Neural crest cell (in vitro differentiated cells): ENCODE results near the gene DHRS1. TPM values are rescaled to one million over a fixed set of nuclear protein-coding genes. Genes with fewer than 3 reads are reported as not detected.

Source experiments
- DNase-seq: peaks from one replicate; pipeline ENCODE4 v3.0.0; 2021; ENCODE audit warnings: low read depth, mixed read lengths, low spot score
- H3K27ac Mint-ChIP-seq: one replicate; pipeline ENCODE4 v1.8.0; 2021; ENCODE audit warnings: mild to moderate bottlenecking, mixed read lengths; ENCODE audit not compliant: unreplicated experiment
- H3K27me3 Mint-ChIP-seq: 2 replicates; pipeline ENCODE4 v1.8.0; 2021; ENCODE audit warnings: low read depth, mild to moderate bottlenecking, mixed read lengths
- H3K36me3 Mint-ChIP-seq: 2 replicates; pipeline ENCODE4 v1.8.0; 2021; ENCODE audit warnings: low read depth, mild to moderate bottlenecking, mixed read lengths
- H3K4me1 Mint-ChIP-seq: 2 replicates; pipeline ENCODE4 v1.8.0; 2021; ENCODE audit warnings: mixed read lengths
- H3K4me3 Mint-ChIP-seq: one replicate; pipeline ENCODE4 v1.8.0; 2021; ENCODE audit warnings: mild to moderate bottlenecking, mixed read lengths
- H3K9me3 Mint-ChIP-seq: 2 replicates; pipeline ENCODE4 v1.8.0; 2021; ENCODE audit warnings: mixed read lengths
- total RNA-seq: library from RNA; stranded (reverse); gene quantifications from 2 replicates; pipeline ENCODE4 v1.2.1, GENCODE V29; 2021
- TF ChIP-seq, protein P1 (sequence below): fragments of 200-600 bp; sonication (generic); conservative IDR thresholded peaks from 2 replicates; pipeline ENCODE4 v1.5.0; 2021; ENCODE audit warnings: antibody characterized with exemption, mild to moderate bottlenecking

The DHRS1 gene
- total RNA-seq, 1 donor from 2014 or later, result 17.2 TPM

DNA sequence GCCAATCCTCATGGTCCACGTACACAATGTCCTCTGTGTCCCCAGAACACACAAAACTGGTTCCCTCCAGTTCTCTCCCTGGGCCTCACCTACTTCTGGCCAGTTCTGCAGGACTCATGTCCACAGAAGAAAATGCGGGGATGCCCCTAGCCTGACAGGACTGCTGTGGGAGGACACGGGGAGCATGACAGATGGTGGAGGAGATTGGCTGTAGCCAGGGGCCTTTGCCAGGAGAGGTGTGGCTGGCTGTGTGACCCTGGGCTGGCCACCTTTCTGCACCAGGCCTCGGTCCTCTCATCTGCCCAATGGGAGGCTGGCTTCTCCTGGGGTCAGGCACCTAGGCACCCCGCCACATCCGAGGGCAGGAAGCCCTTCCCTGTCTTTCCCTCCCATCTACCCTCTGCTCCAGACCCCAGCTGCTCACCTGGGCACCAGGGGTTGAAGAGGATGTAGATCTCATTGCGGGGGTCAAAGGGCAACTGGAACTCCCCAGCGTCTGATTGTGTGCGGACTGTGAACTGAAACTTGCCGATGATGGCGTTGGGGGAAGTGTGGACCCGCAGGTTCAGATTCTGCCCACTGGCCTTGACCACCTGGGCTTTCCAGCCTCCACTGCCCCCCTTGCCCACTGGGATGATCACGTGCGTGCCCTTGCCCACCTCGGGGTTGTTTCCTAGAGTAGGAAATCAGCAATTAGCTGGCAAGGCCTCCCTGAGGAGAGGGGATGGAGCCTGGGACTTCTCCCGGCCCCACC is 39.4 kb downstream of the DHRS1 start:
- TF ChIP-seq, protein P1, sequence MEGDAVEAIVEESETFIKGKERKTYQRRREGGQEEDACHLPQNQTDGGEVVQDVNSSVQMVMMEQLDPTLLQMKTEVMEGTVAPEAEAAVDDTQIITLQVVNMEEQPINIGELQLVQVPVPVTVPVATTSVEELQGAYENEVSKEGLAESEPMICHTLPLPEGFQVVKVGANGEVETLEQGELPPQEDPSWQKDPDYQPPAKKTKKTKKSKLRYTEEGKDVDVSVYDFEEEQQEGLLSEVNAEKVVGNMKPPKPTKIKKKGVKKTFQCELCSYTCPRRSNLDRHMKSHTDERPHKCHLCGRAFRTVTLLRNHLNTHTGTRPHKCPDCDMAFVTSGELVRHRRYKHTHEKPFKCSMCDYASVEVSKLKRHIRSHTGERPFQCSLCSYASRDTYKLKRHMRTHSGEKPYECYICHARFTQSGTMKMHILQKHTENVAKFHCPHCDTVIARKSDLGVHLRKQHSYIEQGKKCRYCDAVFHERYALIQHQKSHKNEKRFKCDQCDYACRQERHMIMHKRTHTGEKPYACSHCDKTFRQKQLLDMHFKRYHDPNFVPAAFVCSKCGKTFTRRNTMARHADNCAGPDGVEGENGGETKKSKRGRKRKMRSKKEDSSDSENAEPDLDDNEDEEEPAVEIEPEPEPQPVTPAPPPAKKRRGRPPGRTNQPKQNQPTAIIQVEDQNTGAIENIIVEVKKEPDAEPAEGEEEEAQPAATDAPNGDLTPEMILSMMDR, result no peak
- no peaks in the 10 kb centered on the region for H3K9me3 Mint-ChIP-seq
- DNase-seq, result no peak
- no peaks in the 10 kb centered on the region for H3K36me3 Mint-ChIP-seq
- no peaks in the 10 kb centered on the region for H3K27me3 Mint-ChIP-seq
- H3K4me3 Mint-ChIP-seq, result no peak overlapping the region
- no peak overlapping the region for H3K27ac Mint-ChIP-seq
- H3K4me1 Mint-ChIP-seq, result no peaks in the 10 kb centered on the region

DNA sequence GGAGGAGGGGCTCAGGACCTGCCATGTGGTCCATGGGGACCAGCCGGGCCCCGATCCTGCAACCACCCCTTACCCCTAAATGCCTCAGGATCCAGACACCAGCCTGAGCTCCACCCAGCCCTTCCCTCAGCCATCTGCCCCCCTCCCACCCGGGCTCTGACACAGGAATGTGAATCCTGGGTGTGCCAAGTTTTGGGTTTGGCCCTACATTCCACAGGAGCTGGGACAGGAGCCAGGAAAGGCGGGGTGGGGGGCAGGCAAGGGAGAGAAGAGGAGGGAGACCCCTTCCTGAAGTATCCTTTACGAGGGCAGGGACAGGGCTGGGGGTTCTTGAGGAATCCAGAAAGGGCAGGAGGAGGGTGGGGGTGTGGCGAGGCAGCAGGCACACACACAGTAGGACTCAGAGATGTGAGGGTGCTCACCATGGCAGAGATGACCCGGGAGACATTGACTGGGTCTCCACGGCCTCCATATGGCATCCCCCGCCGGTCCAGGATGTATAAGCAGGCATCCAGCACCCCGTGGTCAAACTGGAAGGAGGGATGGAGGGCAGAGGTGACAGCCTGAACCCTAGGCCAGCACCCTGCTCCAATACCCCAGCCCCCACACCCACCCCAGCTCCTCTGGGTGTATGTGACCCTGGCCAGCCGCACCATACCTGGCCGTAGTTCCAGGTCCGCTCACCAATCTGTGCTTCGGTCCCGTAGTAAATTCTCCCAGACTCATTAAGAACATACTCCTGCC is 40.1 kb downstream of the DHRS1 start:
- Mint-ChIP-seq H3K36me3 (no peaks in the 10 kb centered on the region), H3K4me1 (no peaks in the 10 kb centered on the region), H3K9me3 (no peaks in the 10 kb centered on the region), H3K27ac (no peak overlapping the region), H3K27me3 (no peaks in the 10 kb centered on the region), H3K4me3 (no peak overlapping the region)
- TF ChIP-seq, protein P1, result no peak
- no peak for DNase-seq

DNA sequence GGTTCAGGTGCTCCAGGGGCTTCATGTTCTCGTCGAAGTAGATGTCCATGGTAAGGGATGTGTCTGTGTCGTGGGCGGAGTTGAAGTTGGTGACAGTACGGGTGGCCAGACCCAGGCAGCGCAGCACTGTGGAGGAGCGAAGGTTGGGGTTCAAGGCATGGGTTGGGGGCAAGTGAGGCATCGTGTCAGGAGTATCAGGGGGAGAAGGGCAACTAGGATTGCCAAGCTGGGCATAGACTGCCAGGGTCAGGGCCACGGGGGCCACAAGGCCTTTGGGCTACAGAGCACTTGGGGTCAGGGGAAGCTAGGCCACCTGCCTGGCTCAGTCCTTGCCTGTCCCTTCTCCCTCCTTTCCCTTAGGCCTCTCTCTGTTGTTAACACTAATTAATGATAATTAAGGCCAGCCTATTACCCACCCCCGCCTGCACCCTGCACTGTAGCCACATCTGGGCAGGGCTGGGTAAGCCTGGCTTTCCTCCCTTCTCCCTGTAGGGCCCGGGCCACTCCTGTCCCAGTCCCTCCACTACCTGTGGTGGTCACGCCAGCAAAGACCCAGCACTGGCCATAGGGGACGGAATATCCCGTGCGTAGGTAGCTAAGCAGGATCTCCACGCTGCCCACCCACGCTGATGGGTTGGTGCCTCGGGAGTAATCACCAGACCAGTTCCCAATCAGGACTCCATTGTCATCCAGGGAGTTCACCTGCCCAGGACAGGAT is 40.9 kb downstream of the DHRS1 start:
- TF ChIP-seq, protein P1, result no peak
- no peak for DNase-seq
- Mint-ChIP-seq H3K9me3 (no peaks in the 10 kb centered on the region), H3K27ac (no peak overlapping the region), H3K27me3 (no peaks in the 10 kb centered on the region), H3K36me3 (no peaks in the 10 kb centered on the region), H3K4me1 (no peaks in the 10 kb centered on the region), H3K4me3 (no peak overlapping the region)

DNA sequence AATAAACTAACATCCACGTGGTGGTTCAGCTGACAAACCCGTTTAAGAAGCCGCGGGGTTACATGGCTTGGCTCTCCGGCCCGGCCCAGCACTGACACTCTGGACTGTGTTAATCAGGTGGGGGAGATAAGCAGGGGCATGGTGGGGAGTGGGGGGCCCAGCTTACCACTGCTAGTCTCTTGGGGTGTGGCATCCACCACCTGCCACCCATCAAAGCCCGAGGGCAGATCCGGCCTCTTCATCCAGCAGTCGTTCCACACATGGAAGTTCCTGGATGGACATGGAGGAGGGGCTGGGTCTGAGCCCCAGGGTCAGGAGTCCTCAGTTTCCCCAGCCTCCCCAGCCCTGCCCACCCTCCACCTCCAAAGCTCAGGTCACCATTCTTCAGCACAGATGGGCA is 41.5 kb downstream of the DHRS1 start:
- H3K27me3 Mint-ChIP-seq, result no peaks in the 10 kb centered on the region
- H3K27ac Mint-ChIP-seq, result no peak overlapping the region
- no peaks in the 10 kb centered on the region for H3K36me3 Mint-ChIP-seq
- TF ChIP-seq, protein P1, result no peak
- DNase-seq, result no peak
- no peaks in the 10 kb centered on the region for H3K4me1 Mint-ChIP-seq
- no peaks in the 10 kb centered on the region for H3K9me3 Mint-ChIP-seq
- H3K4me3 Mint-ChIP-seq, result no peak overlapping the region

DNA sequence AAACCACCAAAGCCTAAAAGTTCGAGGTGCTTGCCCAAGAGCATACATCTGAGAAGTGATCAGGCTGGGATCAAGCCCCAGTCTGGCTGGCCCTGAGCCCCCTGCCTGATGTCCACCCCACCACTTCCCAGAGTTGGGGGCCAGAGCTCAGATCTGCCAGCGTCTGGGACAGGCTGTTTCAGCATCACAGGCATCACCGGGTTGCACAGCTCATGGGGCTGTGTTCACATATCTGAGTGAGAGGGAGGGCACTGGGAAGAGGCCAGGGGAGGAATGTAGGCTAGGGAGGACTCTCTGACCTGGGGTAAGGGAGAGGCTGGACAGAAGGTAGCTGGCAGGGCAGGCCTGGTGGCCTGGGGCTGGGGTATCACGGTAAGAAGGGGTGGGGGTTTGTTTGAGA is 42.6 kb downstream of the DHRS1 start:
- no peaks in the 10 kb centered on the region for H3K36me3 Mint-ChIP-seq
- H3K27ac Mint-ChIP-seq, result no peak overlapping the region
- no peak for DNase-seq
- no peaks in the 10 kb centered on the region for H3K9me3 Mint-ChIP-seq
- no peaks in the 10 kb centered on the region for H3K4me1 Mint-ChIP-seq
- H3K4me3 Mint-ChIP-seq, result no peak overlapping the region
- H3K27me3 Mint-ChIP-seq, result no peaks in the 10 kb centered on the region
- TF ChIP-seq, protein P1, result no peak
